Liver (tissue), 9 donors: ENCODE measurements around the gene SLC24A1. TPM values are rescaled to one million over a fixed set of nuclear protein-coding genes. Genes with fewer than 3 reads are reported as not detected.

Experiments used
- DNase-seq: peaks from one replicate; pipeline ENCODE4 v3.0.0-alpha.2; 2017; ENCODE audit warnings: low spot score
- H3K27ac ChIP-seq, 2 donors: one replicate each; pipeline ENCODE4 v1.7.0; 2013; ENCODE audit warnings: inconsistent platforms in 2 of 2, low read length in 2 of 2, control low read depth in 1 of 2, low read depth in 1 of 2, mild to moderate bottlenecking in 1 of 2
- H3K27me3 ChIP-seq, 4 donors: one replicate each; pipeline versions ENCODE4 v1.6.1 to v1.7.0; 2013; ENCODE audit warnings: low read length in 3 of 4, inconsistent platforms in 1 of 4, mild to moderate bottlenecking in 1 of 4, moderate library complexity in 1 of 4; ENCODE audit not compliant: control insufficient read depth in 4 of 4, insufficient read depth in 4 of 4
- H3K36me3 ChIP-seq, 4 donors: one replicate each; pipeline versions ENCODE4 v1.6.1 to v1.7.0; 2013; ENCODE audit warnings: low read length in 3 of 4, mild to moderate bottlenecking in 3 of 4, low read depth in 1 of 4, moderate library complexity in 1 of 4; ENCODE audit not compliant: control insufficient read depth in 4 of 4, insufficient read depth in 3 of 4
- H3K4me1 ChIP-seq, 4 donors: one replicate each; pipeline versions ENCODE4 v1.6.1 to v1.7.0; 2013; ENCODE audit warnings: low read length in 3 of 4, mild to moderate bottlenecking in 3 of 4, moderate library complexity in 1 of 4; ENCODE audit not compliant: control insufficient read depth in 4 of 4, insufficient read depth in 4 of 4
- H3K4me3 ChIP-seq, 3 donors: one replicate each; pipeline versions ENCODE4 v1.6.1 to v1.7.0; 2013; ENCODE audit warnings: low read length in 3 of 3, control low read depth in 1 of 3, low read depth in 1 of 3, mild to moderate bottlenecking in 1 of 3
- H3K9ac ChIP-seq, 2 donors: one replicate each; pipeline ENCODE4 v1.7.0; 2013; ENCODE audit warnings: low read length in 2 of 2, mild to moderate bottlenecking in 2 of 2, moderate library complexity in 2 of 2, control low read depth in 1 of 2, low read depth in 1 of 2
- H3K9me3 ChIP-seq, 4 donors: one replicate each; pipeline versions ENCODE4 v1.6.1 to v1.7.0; 2013; ENCODE audit warnings: low read length in 3 of 4; ENCODE audit not compliant: control insufficient read depth in 4 of 4
- ATF3 ChIP-seq: IDR thresholded peaks from 2 replicates; pipeline ENCODE4 v1.6.1; 2016; ENCODE audit warnings: antibody characterized with exemption
- CTCF ChIP-seq: fragments of 150-350 bp; IDR thresholded peaks from 2 replicates; pipeline ENCODE4 v1.5.1; 2017; ENCODE audit warnings: improper control_type of control experiment, low read depth, low read length; ENCODE audit not compliant: missing input control
- EGR1 ChIP-seq, 2 donors: IDR thresholded peaks; 2 replicates each; pipeline ENCODE4 v1.6.1; 2016 to 2018; ENCODE audit warnings: antibody characterized with exemption in 2 of 2, low read depth in 2 of 2
- FOXA1 ChIP-seq: IDR thresholded peaks from 2 replicates; pipeline ENCODE4 v1.6.1; 2016; ENCODE audit warnings: antibody characterized with exemption
- FOXA2 ChIP-seq: IDR thresholded peaks from 2 replicates; pipeline ENCODE4 v1.6.1; 2016; ENCODE audit warnings: antibody characterized with exemption
- GABPA ChIP-seq, 2 donors: IDR thresholded peaks in 1 of 2; conservative IDR thresholded peaks in 1 of 2; 2 replicates each; pipeline ENCODE4 v1.6.1; 2016; ENCODE audit warnings: antibody characterized with exemption in 2 of 2, mild to moderate bottlenecking in 1 of 2, moderate library complexity in 1 of 2
- HNF4A ChIP-seq, 2 donors: conservative IDR thresholded peaks; 2 replicates each; pipeline ENCODE4 v1.6.1; 2016; ENCODE audit warnings: antibody characterized with exemption in 2 of 2, mild to moderate bottlenecking in 2 of 2
- HNF4G ChIP-seq: IDR thresholded peaks from 2 replicates; pipeline ENCODE4 v1.6.1; 2016; ENCODE audit warnings: antibody characterized with exemption
- JUND ChIP-seq, 2 donors: IDR thresholded peaks; 2 replicates each; pipeline ENCODE4 v1.6.1; 2016; ENCODE audit warnings: antibody characterized with exemption in 2 of 2
- RAD21 ChIP-seq, 2 donors: IDR thresholded peaks; 2 replicates each; pipeline ENCODE4 v1.6.1; 2016; ENCODE audit warnings: antibody characterized with exemption in 2 of 2, mild to moderate bottlenecking in 2 of 2
- REST ChIP-seq: IDR thresholded peaks from 2 replicates; pipeline ENCODE4 v1.6.1; 2016; ENCODE audit warnings: antibody characterized with exemption, mild to moderate bottlenecking
- WGBS: extraction: QIAGEN DNeasy Blood & Tissue Kit; methylation state at CpG from one replicate; pipeline ENCODE4 v1.1.7; 2013; 5-methylcytosine and 5-hydroxymethylcytosine counted together
- polyA plus RNA-seq, 2 donors: library from polyadenylated mRNA; stranded (reverse) in 1 of 2; unstranded in 1 of 2; fragments of 200-250 nt in 1 of 2; fragments of >200 nt in 1 of 2; fragmentation: Nextera tagmentation in 1 of 2; extraction: Ambion mirVana in 1 of 2; gene quantifications; one replicate each; pipeline versions ENCODE4 v1.2.1 to v1.2.3, GENCODE V29; 2013 to 2015
- total RNA-seq, 2 donors: library from RNA; depleted of rRNA; stranded (reverse); fragments of >200 nt; gene quantifications; one replicate each; pipeline ENCODE4 v1.2.3, GENCODE V29; 2014
- TF ChIP-seq, protein P1 (sequence below): IDR thresholded peaks from 2 replicates; pipeline ENCODE4 v1.6.1; 2016; ENCODE audit warnings: antibody characterized with exemption
- donor health status: healthy.
- donor health status: healthy.
- donor health status: healthy.
- donor health status: healthy.
- donor health status: healthy.

The SLC24A1 gene
- total and polyA plus RNA-seq, 4 donors = 1.8 to 3.3 (median 2.2) TPM

GRCh38 chr15:65584241-65584640, 37.5 kb upstream of the SLC24A1 start (continued):
- TF ChIP-seq GABPA (IDR thresholded peaks at IDR 0.05 in 1 of 2, conservative IDR thresholded peaks at IDR 0.05 in 1 of 2) = no peak

DNA sequence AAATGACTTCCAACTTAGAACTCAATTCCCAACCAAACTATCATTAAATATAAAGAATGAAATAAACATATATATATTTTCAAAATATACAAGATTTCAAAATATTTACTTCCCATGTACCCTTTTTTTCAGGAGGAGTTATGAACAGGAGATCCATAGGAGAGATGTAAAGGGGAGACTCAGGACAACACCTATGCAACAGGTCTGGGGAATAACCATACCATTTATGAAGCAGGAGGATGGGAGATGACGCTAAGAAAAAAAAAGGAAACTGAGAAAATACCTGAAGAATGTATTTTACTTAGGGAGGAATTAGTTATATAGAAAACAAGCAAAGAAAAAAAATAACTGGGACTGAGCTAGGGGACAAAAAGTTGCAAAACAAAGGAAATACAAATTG, 34.6 kb upstream of the SLC24A1 start:
- H3K9me3 ChIP-seq = no peaks in the 10 kb centered on the region
- H3K9ac ChIP-seq = no peak overlapping the region
- no peak for DNase-seq
- no peaks in the 10 kb centered on the region for H3K4me1 ChIP-seq
- no peaks in the 10 kb centered on the region for H3K27me3 ChIP-seq
- WGBS = 98% methylated on average over 1 of the region's 1 CpG
- no peak overlapping the region for H3K27ac ChIP-seq
- TF ChIP-seq RAD21 (IDR thresholded peaks at IDR 0.05) = no peak
- no peak for TF ChIP-seq GABPA (IDR thresholded peaks at IDR 0.05 in 1 of 2, conservative IDR thresholded peaks at IDR 0.05 in 1 of 2)
- no peak for TF ChIP-seq FOXA2
- TF ChIP-seq, protein P1, sequence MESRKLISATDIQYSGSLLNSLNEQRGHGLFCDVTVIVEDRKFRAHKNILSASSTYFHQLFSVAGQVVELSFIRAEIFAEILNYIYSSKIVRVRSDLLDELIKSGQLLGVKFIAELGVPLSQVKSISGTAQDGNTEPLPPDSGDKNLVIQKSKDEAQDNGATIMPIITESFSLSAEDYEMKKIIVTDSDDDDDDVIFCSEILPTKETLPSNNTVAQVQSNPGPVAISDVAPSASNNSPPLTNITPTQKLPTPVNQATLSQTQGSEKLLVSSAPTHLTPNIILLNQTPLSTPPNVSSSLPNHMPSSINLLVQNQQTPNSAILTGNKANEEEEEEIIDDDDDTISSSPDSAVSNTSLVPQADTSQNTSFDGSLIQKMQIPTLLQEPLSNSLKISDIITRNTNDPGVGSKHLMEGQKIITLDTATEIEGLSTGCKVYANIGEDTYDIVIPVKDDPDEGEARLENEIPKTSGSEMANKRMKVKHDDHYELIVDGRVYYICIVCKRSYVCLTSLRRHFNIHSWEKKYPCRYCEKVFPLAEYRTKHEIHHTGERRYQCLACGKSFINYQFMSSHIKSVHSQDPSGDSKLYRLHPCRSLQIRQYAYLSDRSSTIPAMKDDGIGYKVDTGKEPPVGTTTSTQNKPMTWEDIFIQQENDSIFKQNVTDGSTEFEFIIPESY = no peak
- no peak for TF ChIP-seq REST
- H3K4me3 ChIP-seq = no peak overlapping the region
- H3K36me3 ChIP-seq = peaks cover 9 to 67% (median 58%) of the 10 kb centered on the region in 4 donors

DNA sequence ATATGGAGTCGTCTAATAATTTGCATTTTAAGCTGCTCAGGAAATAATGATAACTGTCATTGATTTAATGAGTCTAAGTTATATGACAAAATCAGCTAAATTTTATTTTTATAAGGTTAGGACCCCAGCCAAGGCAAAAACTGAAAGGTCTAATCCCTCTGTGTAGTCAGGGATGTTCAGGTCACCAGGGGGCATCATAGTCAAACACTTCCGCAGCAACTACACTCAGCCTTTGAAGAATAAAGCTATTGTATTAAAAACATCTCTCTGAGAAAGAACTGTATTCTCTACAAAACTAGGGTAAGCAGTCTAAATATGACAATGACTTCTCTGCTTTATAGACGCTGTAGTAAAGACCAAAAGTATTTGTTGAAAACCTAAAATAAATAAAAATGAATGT, 25.8 kb upstream of the SLC24A1 start:
- WGBS = 80% methylated on average over 3 of the region's 3 CpGs
- no peaks in the 10 kb centered on the region for H3K27me3 ChIP-seq

More for the DNA sequence above, 25.8 kb upstream of the SLC24A1 start:
- no peaks in the 10 kb centered on the region for H3K4me1 ChIP-seq
- no peak overlapping the region for H3K27ac ChIP-seq
- peaks cover 13 to 56% (median 47%) of the 10 kb centered on the region in 4 donors for H3K36me3 ChIP-seq
- no peak overlapping the region for H3K4me3 ChIP-seq
- DNase-seq = no peak
- TF ChIP-seq HNF4G = no peak
- TF ChIP-seq ATF3 = no peak
- TF ChIP-seq RAD21 (IDR thresholded peaks at IDR 0.05) = peak; percentile 40 to 52
- no peak for TF ChIP-seq HNF4A (conservative IDR thresholded peaks at IDR 0.05)
- TF ChIP-seq EGR1 (IDR thresholded peaks at IDR 0.05; ENCODE audit: low read depth in 2 of 2) = no peak
- TF ChIP-seq, protein P1 = no peak
- peak; percentile 22 for TF ChIP-seq CTCF
- TF ChIP-seq FOXA1 = no peak
- no peak for TF ChIP-seq JUND (IDR thresholded peaks at IDR 0.05)
- TF ChIP-seq GABPA (IDR thresholded peaks at IDR 0.05 in 1 of 2, conservative IDR thresholded peaks at IDR 0.05 in 1 of 2) = no peak
- no peak overlapping the region for H3K9ac ChIP-seq
- no peaks in the 10 kb centered on the region for H3K9me3 ChIP-seq
